IPS-18c (cell line): ENCODE measurements around the gene AFF3.
"Not testable (repeated sequence)": the region's sequence is repeated elsewhere in the genome, so short reads cannot be mapped to it uniquely, and the experiment has no call there.

Experiments used
- H3K4me3 ChIP-seq: 2 replicates; pipeline ENCODE4 v1.7.0; 2013; ENCODE audit warnings: low read depth, mild to moderate bottlenecking, low read length, moderate library complexity; ENCODE audit not compliant: insufficient read depth
- H3K9me3 ChIP-seq: one replicate; pipeline ENCODE4 v1.6.1; 2013; ENCODE audit warnings: mild to moderate bottlenecking, low read length, moderate library complexity; ENCODE audit not compliant: control insufficient read depth, insufficient read depth

The AFF3 gene

DNA sequence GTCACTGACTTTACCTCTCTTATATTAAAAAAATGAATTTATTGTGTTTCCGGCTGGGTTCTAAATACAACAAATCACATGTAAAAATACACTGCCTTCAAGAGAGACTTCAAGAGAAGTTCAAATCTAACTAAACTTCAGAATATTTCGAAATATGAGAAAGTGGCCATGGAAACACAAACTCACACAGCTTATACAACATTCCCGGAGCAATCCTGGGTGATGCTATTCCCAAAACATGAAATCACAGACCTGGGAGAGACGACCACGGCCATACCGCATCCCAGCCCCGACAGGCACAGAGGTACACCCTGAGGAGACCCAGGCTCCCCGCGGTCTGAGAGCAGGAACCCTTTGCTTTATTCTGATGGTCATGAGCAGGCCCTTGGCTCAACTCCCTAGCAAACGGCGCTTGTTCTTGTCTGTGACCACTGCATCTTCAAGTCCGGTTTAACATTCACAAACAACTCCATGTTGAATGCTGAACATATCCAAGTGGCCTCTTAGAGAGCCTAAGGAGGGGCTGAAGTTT lies 467.2 kb downstream of the AFF3 start:
- Histone ChIP-seq H3K4me3 (no peak overlapping the region), H3K9me3 (peaks cover 3% of the 10 kb centered on the region)

- no peak overlapping the region for H3K4me3 ChIP-seq
- H3K9me3 ChIP-seq = peaks cover 3% of the 10 kb centered on the region
Observed at GRCh38 chr2:99674090-99674489, 468.3 kb downstream of the AFF3 start.

DNA sequence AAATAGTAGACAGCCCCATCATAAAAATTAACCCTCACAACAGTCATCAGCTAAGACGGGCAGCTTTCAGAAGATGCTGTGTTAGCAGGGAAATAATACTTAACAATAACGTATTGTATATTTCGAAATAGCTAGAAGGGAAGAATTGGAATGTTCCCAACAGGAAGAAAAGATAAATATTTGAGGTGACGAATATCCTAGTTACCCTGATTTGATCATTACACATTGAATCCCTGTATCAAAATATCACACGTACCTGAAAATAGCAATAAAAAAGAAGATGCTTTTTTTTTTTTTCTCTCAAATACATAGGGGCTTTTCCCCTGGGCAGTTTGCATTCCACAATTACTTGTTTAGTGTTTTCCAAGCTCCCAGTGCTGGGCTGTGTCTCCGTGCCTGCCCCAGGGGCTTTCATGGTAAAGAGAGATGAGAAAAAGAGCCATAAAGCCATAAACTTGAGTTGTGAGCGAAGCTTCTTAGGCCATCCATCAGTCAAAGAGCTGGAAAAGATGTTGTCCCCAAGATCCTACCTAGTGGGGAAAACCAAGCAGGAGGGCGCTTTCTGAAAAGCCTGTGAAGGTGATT lies 469.5 kb downstream of the AFF3 start:
- Histone ChIP-seq H3K9me3 (peaks cover 3% of the 10 kb centered on the region), H3K4me3 (no peak overlapping the region)

GRCh38 chr2:99670768-99671734 lies 471.3 kb downstream of the AFF3 start:
- Histone ChIP-seq H3K4me3 (no peak overlapping the region), H3K9me3 (no peaks in the 10 kb centered on the region)

- H3K4me3 ChIP-seq = no peak overlapping the region
- H3K9me3 ChIP-seq = no peaks in the 10 kb centered on the region
Observed at GRCh38 chr2:99666256-99666655, 476.1 kb downstream of the AFF3 start.

GRCh38 chr2:99663641-99664040 lies 478.7 kb downstream of the AFF3 start:
- H3K4me3 ChIP-seq = no peak overlapping the region
- no peaks in the 10 kb centered on the region for H3K9me3 ChIP-seq

- Histone ChIP-seq H3K4me3 (no peak overlapping the region), H3K9me3 (no peaks in the 10 kb centered on the region)
Observed at GRCh38 chr2:99662761-99663341, 479.5 kb downstream of the AFF3 start.

DNA sequence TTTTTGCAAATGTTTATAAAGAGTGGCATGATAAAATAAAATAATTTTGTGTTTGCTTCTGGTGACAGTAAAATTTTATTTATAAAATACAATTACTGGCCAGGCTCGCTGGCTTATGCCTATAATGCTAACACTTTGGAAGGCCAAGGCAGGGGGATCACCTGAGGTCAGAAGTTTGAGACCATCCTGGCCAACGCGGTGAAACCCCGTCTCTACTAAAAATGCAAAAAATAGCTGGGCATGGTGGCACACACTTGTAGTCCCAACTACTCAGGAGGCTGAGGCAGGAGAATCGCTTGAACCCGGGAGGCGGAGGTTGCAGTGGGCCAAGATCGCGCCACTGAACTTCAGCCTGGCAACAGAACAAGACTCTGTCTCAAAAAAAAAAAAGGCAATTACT lies 480.6 kb downstream of the AFF3 start:
- not testable (repeated sequence) for H3K9me3 ChIP-seq, H3K4me3 ChIP-seq

DNA sequence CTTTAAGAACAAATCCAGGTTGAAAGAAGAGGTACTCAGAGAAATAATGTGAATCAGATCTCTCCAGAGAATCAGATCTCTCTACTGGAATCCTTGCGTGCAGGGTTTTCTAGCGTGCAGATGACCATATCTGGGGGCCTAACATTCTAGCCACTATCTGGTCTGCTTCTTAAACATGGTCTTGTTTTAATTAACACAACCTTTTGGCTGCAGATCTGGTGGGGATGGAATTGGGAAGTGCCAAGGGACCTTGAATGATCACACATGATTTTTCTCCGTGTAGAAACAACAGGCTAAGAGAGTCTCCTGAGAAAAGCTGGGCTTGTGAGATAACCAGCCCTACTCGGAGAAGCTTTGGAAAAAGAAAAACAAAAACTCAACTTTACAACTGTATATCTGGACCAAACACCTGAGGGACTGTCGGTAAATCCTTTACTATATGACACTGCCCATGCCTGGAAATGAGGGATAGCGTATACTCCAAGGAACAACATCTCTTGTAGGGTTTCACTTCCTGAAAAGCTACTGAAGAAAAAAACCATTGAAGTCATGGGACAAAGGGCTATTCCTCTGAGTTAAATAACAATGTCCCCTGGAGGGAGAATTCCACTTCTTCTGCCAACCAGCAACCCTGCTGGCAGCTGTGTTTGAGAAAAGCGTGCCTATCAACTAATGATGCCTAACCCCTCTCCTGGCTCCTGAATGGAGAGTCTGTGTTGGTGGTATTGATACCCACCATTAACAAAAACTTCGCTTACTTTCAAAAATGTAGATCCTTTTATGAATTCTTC lies 481.6 kb downstream of the AFF3 start:
- H3K9me3 ChIP-seq = no peaks in the 10 kb centered on the region

GRCh38 chr2:99659874-99660273 lies 482.5 kb downstream of the AFF3 start:
- Histone ChIP-seq H3K4me3 (no peak overlapping the region), H3K9me3 (no peaks in the 10 kb centered on the region)

More for the DNA sequence above, 481.6 kb downstream of the AFF3 start:
- no peak overlapping the region for H3K4me3 ChIP-seq

GRCh38 chr2:99657691-99658258 lies 484.6 kb downstream of the AFF3 start:
- H3K4me3 ChIP-seq = no peak overlapping the region

DNA sequence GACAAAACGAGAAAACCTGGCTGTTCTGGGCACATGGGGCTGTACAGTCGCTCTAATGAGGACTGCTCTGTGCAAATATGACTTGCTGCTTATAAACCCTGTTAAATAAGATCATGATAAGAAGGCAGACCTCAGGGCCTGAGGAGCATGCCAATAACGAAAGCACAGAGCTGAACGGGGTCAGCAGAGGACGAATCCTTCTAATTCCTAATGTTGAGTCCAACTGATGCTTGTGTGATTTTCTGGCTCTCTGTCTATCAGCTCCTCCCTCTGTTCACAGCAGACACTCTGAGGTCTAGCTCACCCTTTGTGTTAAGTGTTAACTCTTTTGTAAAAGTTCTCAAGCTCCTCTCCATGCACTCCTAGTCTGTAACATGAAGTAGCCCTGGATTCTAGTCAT lies 485.4 kb downstream of the AFF3 start:
- no peak overlapping the region for H3K4me3 ChIP-seq
- H3K9me3 ChIP-seq = no peaks in the 10 kb centered on the region

More at GRCh38 chr2:99657691-99658258, 484.6 kb downstream of the AFF3 start:
- no peaks in the 10 kb centered on the region for H3K9me3 ChIP-seq

DNA sequence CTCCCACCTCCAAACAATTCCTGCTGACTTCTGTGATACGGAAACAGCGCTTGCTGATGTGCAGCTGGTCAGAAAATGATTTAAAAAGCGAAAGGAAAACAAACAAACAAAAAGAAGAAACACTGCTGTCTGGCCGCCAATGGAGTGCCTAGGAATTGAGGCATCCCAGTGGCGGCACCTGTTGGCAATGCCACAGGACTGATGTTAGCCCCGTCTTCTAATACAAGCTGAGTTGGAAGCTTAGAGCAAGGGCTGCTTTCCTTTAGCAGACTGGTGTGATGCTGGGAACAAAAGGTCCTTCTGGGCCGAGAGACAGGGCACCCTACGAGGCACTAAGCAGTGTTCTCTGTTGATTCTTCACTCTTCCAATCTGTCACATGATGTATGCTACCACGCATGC lies 489.0 kb downstream of the AFF3 start:
- no peaks in the 10 kb centered on the region for H3K9me3 ChIP-seq
- H3K4me3 ChIP-seq = no peak overlapping the region

DNA sequence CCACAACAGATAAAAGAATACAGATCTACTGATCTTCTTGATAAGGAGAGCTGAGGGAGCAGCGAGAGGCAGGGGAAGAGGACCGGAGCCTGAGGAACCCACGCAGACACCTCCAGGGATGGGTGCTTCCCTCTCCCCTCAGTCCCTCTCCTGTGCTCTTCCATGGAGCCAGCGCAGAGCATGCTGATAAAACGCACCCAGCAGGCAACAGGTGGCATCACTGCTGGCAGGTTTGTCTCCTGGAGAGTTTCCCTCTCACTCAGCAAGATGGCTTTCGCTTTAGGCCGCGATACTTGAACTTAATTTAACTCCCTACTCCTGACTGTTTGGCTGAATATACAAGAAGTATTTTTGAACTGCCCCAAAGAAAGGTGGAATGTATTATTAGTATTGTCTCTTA lies 489.5 kb downstream of the AFF3 start:
- Histone ChIP-seq H3K9me3 (no peaks in the 10 kb centered on the region), H3K4me3 (no peak overlapping the region)

GRCh38 chr2:99651930-99652670 lies 490.3 kb downstream of the AFF3 start:
- H3K4me3 ChIP-seq = no peak overlapping the region

More at GRCh38 chr2:99651930-99652670, 490.3 kb downstream of the AFF3 start:
- no peaks in the 10 kb centered on the region for H3K9me3 ChIP-seq
